DMS79 (cell line): ENCODE results near the gene ELMO1.

ENCODE experiments used
- DNase-seq: peaks from one replicate; lab custom pipeline; 2025; lab: John Stamatoyannopoulos, UW

The ELMO1 gene

GRCh38 chr7:37408291-37409228 lies 40.1 kb downstream of the ELMO1 start:
- DNase-seq: no peak

DNA sequence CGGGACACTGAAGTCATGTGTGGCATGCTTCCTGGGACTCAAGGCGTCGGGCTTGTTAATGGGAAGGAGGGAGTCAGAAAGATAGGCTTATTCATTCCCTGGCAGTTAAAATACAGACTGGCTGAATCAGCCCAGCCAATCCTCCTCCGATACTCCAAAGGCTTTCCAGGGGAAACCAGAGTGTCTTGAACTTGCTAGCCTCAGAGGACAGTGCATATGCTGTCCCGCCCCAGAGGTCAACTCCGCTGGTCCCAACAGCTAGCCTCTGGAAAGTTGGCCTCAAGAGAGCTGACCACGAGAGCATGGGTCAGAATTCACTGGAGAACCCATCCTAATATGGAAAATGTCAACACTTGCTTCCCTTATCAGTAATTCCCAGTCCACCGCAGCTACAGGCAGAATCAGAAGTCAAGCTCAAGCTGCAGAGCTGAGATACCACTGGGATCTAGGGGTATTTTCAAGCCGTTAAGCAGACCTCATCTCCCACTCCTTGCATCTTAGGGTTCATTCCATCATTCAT lies 43.0 kb downstream of the ELMO1 start:
- DNase-seq: no peak

DNA sequence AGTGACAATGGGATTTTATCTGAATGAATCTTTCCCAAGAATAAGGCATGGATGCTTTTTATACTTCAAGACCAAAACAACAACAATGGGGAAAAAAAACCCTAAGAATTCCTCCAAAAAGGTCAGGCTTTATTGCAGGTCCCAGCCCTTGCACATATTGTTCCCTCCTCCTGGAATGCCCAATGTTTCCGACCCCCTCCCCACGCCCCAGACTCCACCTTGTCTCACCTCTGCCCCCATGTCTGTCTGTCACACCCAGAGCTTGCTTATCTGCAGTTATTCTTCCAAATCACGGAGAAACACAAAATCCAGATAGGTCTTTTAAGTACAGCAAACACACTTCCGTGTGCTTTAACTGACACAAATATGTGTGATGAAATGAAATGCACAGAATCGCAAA lies 43.5 kb downstream of the ELMO1 start:
- DNase-seq: no peak

- no peak for DNase-seq
Measured at GRCh38 chr7:37399876-37400421, 48.7 kb downstream of the ELMO1 start.

DNA sequence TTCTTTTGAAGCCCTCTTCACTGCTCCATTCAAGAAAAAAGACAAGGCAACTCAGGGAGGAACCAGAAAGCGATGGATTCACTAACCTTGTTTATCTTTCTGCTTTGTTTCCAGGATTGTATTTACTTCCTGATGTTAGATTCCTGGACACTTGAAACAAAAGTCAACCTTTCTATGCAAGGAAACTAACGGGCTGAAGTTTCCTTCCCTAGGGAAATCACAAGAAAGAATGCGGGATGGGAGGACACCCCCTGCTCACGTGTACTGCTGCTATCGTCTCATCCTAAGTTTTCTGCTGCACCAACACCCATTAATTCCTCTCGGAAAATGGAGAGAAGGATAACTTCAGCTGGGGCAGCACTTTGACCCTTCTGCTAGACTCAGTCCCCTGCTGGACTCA lies 50.3 kb downstream of the ELMO1 start:
- DNase-seq: no peak

DNA sequence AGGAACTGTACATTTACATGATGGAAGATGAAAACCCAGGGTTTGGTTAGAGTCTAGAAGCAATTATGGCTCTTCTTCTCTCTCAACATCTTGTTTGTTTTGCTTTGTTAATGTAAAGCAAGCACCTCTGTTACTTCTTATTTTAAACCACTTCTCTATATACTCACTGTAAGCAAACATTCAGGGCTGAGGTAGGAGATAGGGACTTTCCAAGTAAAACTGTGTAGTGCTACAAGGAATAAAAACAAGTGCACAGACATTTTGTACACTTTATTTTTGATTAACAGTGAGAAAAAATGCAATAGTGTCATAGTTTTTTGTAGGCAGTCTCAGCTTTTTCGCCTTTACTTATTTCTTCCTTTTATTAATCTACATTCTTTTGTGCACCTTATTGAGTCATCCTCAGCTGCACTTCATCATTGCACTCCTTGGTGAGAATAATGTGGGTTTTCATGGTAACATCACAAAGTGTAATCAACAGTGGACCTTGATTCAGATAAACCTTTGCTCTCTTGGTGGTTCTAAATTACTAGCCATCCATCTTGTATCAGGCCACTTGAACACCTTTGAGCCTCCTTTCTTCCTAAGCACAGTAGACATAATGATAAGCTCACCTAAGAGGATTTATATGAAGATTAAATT lies 52.9 kb downstream of the ELMO1 start:
- DNase-seq: no peak

DNA sequence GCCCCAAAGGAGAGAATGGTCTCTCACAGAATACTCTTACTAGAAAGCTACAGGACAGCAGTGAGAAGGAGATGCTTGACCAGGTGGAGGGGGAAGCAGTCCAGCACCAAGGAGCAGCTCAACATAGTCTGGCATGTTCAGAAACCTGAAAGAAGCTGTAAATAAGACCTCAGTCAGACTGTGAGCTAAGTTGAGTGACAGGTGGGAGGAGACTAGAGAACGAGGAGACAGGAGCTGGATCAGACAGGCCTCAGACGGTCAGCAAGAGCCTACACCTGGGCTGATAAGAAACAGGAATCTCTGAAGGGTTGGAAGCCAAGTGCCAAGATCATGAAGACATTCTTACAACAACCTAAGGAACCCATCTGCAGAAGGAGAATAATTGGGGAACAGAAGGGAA lies 54.5 kb downstream of the ELMO1 start:
- DNase-seq: no peak

GRCh38 chr7:37393476-37393875 lies 55.2 kb downstream of the ELMO1 start:
- DNase-seq: no peak

DNA sequence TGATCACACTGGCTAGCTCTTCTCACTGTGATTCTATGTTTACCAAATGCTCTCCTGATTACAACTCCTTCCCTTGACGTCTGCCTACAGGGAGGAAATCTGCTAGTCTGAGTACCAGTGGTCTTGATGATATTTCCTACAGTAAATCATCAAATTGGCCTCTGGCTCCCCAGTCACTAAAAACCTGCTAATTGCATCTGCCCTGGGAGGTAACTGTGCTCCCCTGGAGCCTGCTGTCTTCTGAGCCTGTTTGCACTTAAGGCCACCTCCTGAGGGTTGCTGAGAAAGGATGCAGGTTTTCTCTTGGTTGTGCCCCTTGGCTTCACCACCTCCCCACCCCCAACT lies 56.0 kb downstream of the ELMO1 start:
- no peak for DNase-seq

GRCh38 chr7:37391791-37392672 lies 56.6 kb downstream of the ELMO1 start:
- no peak for DNase-seq

GRCh38 chr7:37390114-37390513 lies 58.5 kb downstream of the ELMO1 start:
- DNase-seq: no peak

- DNase-seq: no peak
Measured at GRCh38 chr7:37388811-37389210, 59.9 kb downstream of the ELMO1 start.

DNA sequence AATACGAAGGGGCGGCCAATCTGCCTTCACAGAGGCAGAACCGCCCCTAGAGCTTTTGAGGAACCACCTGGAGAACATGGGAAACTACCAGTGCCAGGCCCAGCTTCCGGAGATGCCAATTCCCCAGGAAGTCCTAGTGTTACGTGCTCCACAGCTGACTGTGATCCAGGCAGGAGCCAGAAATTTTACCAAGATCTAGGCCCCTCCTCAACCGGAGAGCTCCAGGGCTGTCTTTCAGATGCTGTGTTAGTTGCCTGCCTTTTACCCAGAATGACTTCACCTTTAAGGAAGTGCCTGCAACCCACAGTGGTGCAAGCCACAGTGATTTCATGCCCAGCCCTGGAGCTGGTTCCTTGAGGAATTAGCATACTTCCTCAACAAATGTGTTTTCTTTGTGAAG lies 62.9 kb downstream of the ELMO1 start:
- DNase-seq: no peak

GRCh38 chr7:37382546-37383088 lies 66.0 kb downstream of the ELMO1 start:
- no peak for DNase-seq

DNA sequence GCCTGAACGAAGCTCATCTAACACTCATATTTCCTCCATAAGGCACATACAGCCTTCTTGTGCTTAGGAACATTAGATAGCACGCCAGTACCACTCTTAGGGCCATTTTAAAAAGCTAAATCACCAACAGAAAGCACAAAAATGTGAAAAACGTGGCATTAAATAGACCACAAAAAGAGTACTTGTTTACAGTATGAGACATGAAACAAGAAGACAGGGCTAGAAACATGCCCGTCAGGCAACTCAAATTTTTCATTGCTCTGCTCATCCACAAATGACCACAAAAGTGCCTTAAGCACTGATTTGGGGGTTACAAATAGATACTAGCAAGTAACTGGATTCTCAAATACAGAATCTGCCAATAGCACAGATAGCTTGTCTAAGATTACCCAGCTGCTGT lies 67.8 kb downstream of the ELMO1 start:
- no peak for DNase-seq

- DNase-seq: no peak
Measured at GRCh38 chr7:37379546-37380277, 69.0 kb downstream of the ELMO1 start.

- no peak for DNase-seq
Measured at GRCh38 chr7:37377231-37377630, 71.4 kb downstream of the ELMO1 start.

DNA sequence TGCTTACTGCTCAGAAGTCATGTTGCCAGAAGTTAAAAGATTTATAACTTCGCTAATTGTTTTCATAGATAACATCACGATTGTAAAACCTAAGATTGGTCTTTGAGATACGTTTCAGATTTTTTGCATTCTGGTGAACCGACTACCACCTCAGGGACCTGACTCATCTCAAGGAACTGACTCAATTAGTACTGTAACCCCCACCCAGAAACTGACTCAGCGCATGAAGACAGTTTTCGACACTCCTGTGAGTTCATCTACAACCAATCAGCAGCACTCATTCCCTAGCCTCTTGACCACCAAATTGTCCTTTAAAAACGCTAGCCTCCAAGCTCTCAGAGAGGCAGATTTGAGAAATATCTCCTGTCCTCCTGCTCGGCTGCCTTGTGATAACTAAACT lies 72.3 kb downstream of the ELMO1 start:
- no peak for DNase-seq

DNA sequence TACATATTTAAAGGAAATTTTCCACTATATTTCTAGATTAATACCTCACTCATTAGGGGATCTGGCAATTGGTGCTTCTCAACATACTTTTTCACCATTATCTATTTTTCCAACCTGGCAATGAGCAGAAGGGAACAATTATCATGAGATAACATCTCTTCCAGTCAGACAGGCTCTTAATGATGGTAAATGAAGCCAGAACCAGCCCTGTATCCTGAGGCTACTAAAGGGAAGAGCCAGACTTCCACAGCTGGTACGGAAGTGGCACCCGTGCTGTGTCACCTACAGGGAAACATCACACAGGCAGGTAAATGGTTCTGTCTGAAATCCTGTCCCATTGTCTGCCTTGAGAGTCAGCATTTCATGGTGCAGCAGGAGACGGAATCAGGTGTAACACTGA lies 75.9 kb downstream of the ELMO1 start:
- DNase-seq: no peak

- no peak for DNase-seq
Measured at GRCh38 chr7:37371755-37372154, 76.9 kb downstream of the ELMO1 start.

DNA sequence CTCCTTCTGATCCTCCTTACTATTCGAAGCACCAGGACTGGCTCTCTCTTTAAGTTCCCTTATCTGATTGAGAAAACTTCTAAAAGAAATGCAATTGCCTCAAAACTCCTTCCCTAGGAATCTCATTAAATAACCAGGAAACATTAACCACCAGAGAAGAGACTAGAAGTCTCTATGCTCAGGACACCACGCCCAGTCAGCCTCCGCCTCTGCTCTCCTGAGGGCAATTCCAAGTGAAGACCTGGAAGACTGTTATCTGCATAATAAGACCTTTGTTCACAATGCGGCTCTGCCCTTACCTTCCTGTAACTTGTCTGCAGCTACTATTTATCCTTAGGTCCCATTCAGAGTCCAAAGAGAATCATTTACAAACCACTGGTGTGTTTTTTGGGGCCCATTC lies 78.8 kb downstream of the ELMO1 start:
- DNase-seq: no peak
